ENCODE results near the gene PNMA8A.
"Not testable (repeated sequence)": the region's sequence is repeated elsewhere in the genome, so short reads cannot be mapped to it uniquely, and the experiment has no call there.

The PNMA8A gene

DNA sequence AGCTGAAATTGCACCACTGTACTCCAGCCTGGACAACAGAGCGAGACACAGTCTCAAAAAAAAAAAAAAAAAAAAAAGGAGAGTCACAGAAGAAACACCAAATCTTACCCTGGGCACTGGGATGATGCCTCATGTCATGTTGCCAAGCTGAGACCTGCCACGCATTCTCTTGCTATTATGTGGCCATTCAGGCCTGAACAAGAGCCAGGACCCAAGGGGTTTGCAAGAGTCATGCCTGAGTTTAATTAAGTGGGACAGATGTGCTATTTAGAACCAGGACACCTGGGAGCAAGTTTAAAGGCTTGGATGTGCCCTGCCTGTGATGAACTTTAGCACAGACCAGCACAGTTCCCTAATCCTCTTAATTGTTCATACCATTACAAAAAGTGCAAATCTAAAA is 9.8 kb downstream of the PNMA8A start:
- no peak for DNase-seq

DNA sequence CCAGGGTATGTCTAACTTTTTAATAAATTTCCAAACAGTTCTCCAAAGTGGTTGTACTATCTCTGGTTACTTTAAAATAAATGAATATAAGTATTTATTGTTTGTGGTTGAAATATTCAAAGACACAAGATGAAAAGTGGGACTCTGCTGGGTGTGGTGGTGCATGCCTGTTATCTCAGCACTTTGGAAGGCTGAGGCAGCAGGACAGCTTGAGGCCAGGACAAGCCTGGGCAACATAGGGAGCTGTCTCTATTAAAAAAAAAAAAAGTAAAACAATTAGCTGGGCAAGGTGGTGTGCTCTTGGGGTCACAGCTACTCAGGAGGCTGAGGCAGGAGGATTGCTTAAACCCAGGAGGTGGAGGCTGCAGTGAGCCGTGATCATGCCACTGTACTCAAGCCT is 10.4 kb downstream of the PNMA8A start:
- peak; percentile 9 for DNase-seq

DNA sequence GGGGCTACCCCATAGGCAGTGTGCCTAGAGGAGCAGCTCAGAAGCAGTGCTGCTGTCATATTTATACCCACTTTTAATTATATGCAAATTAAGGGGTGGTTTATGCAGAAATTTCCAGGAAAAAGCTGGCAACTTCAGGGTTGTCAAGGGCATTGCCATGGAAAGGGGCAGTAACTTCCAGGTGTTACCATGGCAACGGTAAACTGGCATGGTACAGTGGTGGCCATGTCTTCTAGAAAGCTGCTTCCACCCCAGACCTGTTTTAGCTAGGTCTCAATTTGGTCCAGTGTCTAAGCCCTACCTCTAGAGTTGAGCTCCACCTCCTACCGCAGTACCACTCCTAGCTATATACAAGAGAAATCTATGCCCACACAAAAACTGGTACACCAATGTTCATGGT is 11.3 kb downstream of the PNMA8A start:
- no peak for DNase-seq

DNA sequence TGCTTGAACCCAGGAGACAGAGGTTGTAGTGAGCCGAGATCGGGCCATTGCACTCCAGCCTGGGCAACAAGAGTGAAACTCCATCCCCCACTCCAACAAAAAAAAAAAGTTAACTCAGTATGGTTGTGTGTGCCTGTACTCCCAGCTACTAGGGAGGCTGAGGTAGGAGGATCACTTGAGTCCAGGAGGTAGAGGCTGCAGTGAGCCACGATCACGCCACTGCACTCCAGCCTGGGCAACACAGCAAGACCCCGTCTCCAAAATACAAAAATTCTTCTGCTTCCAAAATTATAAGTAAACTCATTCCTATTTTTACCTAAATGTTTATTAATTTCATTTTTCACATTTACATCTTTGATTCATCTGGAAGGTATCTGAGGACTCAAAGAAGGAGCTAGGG is 14.4 kb downstream of the PNMA8A start:
- no peak for DNase-seq

DNA sequence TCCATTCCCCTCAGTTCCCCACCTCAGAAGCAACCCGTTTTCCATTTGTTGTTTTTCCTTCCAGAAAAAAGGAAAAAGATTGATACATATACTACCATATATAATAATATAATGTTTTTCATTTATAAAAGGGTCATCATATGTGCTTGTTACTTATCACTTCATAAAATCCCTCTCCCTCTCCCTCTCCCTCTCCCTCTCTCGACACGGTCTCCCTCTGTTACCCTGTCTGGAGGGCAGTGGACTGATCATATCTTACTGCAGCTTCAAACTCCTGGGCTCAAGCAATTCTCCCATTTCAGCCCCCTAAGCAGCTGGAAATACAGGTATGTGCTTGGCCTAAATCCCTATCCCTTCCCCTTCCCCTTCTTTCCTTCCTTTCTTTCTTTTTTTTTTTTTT is 17.1 kb downstream of the PNMA8A start:
- no peak for DNase-seq

DNA sequence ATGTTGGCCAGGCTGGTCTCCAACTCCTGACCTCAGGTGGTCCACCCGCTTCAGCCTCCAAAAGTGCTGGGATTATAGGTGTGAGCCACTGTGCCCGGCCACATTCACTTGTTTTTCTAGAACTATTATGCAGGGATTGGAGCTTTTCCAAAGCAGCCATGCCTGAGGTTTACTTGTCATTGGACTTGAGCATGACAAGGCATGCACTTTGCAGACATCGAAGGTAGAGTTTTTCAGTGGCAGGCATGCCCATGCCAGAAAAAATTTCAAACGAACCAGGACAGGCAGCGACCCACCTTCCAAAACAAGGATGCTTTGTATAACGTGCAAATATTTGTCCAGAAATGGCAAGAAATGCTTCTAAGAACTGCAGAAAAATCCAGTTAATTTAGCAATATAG is 17.7 kb downstream of the PNMA8A start:
- no peak for DNase-seq

DNA sequence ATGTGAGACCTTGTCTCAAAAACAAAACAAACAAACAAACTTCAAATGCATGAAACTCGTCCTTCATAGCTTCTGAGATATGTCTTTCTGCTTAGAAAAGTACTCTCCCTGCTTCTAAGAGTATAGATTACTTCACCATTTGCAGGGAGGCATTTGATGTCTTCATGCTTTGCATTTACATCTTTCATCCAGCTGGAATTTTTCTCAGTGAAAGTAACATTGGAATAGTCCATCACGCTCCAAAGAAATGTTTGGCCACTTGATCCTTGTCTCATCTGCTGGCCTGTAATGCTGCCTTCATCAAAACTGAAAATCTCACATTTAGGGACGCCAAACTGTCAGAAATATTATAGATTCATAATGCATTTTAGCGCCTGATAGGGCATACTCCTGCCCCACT is 19.2 kb downstream of the PNMA8A start:
- DNase-seq, result no peak

DNA sequence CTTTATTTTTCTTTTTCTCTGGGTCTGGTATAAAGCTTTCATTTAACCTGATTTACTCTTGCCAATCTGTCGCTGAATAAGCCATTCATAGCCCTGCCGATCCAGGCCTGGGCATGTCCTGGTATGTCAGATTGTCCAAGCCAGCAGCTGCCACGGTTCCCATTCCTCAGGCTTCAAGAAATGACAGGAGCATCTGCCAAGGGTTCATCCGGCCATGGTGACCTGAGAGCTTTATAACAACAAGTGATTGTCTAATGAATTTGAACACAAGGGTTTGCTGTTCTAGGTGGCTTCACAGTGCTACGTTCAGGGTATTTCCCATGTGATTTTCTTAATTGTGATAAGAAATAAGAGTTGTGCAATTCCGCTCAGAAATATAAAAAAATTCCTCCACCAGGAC is 20.0 kb downstream of the PNMA8A start:
- DNase-seq, result no peak

DNA sequence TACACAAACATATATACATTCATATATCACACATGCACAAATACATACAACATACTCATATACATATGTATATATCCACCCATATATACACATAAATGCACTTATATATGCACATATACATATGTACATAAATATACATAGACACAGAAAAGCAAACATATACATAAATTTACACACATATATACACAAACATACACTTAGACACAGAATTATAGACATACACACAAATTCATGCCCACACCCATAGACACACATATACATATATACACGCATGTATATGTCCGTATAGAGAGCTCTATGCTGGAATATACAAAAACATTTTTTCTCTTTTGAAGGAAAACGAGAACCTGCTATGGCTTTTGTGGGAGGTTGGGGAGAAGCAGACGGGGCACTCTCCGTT is 20.6 kb downstream of the PNMA8A start:
- DNase-seq, result no peak

DNA sequence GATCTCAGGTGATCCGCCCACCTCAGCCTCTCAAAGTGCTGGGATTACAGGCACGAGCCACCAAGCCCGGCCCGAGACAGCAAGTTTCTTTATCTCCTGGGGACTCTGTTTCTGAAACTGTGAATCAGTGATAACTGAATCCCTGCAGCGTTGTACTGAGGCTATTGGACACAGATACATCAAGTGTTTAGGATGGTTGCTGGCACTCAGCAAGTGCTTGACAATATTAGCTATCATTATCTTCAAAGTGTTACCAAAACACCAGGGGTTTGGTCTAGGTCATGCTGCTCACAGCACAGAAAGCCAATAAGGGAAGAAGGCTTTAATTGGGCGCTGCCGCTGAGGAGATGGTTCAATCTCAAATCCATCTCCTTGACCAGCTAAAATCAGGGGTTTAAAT is 22.1 kb downstream of the PNMA8A start:
- DNase-seq, result no peak

DNA sequence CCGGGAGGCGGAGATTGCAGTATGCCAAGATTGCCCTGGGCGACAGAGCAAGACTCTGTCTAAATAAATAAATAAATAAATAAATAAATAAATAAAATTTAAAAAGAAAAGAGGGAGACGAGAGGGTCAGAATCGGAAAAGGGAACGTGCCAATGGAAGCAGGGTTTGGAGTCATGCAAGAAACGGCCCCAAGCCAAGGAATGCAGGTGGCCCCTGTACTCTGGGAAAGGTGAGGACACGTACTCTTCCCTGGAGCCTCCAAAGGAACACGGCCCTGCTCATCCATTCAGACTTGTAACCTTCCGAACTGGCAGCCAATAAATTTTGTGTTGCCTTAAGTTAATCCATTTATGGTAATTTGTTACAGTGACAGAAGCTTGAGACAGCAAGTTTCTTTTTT is 22.8 kb downstream of the PNMA8A start:
- no peak for DNase-seq

DNA sequence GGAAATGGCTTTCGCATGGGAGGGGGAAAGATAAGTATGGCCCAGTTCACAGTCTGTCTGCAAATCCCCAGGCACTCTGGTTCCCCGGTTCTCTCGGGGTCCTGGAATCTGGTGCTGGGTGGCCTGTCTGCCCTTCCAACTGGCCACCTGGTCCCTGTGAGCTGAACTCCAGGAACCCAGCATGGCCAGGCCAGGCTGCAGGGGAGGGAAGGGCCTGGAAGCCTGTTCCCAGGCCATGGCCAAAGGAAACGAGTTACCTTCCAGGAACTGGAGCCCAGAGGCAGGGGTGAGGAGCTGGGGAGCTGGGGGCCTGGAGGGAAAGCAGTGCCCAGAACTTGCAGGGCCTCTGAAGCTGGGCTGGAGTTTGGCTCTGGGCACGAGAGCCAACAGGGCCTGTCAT is 23.5 kb downstream of the PNMA8A start:
- no peak for DNase-seq

DNA sequence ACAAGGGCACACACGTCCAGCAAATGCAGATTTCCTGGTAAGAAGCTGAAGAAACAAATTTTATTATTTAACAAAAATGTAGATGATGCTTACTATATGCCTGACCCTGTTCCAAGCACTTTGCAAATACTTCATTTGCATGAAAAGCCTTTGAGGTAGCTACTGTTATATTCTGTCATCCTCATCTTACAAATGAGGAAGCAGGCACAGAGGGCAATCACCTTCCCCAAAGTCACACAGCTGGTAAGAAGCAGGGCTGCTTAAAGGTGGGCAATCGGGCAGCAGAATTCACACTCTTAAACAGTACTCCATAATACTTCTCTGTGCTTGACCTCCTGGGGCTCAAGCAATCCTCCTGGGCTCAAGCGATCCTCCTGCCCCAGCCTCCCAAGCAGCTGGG is 24.4 kb downstream of the PNMA8A start:
- no peak for DNase-seq

DNA sequence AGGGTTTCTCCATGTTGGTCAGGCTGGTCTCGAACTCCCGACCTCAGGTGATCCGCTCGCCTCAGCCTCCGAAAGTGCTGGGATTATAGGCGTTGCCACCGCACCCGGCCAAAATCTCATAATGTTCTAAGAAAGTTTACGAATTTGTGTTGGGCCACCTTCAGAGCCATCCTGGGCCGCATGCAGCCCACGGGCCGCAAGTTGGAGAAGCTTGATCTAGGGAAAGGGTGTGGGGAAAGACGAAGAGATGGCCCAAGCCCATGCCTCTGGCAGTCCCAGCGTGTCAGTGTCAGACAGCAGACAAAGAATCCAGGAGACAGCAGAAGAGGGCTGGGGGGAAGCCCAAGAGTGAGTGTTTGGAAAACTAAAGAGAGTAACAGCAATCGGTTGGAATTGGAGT is 25.3 kb downstream of the PNMA8A start:
- DNase-seq, result no peak

DNA sequence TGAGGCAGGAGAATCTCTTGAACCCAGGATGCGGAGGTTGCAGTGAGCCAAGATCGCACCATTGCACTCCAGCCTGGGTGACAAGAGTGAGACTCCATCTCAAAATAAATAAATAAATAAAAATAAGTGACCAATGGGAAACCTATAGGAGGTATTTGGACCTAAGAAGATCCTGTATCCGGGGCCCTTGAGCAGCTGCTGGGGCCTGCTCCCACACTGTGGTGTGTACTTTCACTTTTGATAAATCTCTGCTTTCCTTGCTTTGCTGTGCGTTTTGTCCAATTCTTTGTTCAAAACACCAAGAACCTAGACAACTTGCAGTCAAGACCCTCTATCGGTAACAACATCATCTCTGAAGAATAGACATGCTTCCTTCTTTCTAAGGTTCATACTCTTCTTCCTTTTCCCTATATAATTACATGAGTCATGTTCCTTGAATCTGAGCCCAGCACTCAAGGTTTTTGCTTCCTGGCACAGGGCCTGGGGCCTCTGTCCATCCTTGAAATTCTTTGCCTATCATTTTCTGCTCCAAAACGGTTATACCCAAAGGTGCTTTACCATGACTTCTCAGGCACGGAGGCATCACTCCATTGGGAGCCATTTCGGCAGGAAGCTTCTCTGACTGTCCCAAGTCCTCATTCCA is 28.4 kb downstream of the PNMA8A start:
- no peak for DNase-seq

DNA sequence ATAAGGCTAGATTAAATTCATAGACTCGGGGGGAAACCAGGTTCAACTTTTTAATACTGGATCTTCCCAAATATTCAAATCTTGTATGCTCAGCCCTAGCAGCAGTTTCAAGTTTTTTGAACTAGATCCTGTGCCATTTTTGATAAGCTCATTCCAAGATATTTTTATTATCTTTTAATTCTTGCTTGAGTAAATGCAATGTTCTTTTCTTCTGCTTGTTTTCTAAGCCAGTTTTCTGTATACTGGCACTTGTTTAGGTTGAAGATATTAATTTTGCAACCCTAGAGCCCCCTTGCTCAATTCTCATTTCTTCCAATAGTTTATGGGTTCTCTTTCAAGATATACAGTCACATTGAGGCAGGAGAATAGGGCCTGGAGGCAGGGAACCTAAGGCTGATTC is 29.5 kb downstream of the PNMA8A start:
- no peak for DNase-seq

DNA sequence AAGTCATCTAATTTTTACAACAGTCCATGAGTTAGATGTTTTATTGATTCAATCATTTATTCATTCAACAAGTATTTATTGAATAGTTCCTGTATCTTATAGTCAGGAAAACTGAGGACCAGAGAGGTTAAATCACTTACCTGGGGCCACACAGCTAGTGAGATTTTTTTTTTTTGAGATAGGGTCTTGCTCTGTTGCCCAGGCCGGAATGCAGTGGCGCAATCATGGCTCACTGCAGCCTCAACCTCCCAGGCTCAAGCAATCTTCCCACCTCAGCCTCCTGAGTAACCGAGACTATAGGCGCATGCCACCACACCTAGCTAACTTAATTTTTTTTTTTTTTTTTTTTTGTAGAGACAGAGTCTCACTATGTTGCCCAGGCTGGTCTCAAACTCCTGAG is 35.7 kb downstream of the PNMA8A start:
- DNase-seq, result not testable (repeated sequence)

DNA sequence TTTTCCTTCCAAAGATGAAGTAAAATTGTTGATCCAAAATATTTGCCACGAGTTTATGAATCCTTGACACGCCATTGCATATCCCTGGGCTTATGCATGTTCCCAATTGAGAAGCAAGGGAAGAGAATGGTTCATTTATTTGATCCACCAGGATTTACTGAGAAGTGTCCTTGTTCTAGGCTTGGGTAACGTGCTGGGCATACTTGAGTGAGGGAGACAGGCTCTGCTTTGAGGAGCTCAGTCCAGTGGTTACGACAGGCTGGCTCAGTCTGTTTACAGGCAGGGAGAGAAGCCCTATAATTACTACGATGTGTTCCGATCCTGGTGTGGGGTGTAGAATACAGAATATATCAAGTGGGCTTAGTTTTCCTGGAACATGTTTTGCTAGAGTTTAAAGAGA is 36.4 kb downstream of the PNMA8A start:
- no peak for DNase-seq

DNA sequence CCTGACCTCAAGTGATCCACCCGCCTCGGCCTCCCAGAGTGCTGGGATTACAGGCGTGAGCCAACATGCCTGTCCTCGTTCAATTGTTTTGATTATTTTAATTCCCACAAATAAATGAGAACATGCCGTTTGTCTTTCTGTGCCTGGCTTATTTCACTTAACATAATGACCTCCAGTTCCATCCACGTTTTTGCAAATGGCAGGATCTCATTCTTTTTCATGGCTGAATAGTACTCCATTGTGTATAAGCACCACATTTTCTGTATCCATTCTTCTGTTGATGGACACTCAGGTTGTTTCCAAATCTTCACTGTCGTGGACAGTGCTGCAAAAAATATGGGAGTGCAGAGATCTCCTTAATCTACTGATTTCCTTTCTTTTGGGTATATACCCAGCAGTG is 37.9 kb downstream of the PNMA8A start:
- not testable (repeated sequence) for DNase-seq

DNA sequence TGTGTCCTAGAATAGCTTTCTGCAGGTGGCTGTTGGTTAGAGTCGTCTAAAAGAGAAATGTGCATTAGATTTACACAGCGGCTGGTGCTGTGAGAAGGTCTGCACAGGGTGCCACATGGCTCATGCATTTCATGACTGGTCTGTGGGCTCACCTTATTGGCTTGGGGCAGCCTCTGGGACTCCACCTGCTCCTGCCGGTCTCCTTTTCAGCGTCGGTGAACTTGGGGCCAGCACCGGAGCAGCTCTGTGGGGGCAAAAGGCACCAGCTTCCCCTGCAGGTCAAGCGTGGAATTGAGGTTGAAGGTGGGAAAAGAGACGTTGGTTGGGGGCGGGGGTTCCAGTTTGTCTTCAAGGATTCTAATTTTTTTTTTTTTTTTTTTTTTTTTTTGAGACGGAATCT is 39.5 kb downstream of the PNMA8A start:
- no peak for DNase-seq

DNA sequence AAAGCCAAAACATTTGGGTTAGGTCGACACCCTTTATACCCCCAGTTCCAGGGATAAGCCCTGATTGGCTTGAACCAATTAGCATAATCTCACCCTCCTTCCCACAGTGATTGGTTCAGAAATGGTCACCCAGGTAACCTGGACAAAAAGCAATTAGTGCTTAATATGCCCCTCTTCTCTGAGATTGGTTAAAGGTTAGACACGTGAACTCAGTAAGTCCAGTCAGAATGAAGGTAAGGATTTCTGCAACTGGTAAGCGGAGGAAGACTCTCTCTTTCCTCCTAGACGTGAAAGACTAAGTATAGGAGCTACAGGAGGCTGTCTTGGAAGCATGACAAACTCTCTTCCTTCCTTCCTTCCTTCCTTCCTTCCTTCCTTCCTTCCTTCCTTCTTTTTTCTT is 41.4 kb downstream of the PNMA8A start:
- no peak for DNase-seq

DNA sequence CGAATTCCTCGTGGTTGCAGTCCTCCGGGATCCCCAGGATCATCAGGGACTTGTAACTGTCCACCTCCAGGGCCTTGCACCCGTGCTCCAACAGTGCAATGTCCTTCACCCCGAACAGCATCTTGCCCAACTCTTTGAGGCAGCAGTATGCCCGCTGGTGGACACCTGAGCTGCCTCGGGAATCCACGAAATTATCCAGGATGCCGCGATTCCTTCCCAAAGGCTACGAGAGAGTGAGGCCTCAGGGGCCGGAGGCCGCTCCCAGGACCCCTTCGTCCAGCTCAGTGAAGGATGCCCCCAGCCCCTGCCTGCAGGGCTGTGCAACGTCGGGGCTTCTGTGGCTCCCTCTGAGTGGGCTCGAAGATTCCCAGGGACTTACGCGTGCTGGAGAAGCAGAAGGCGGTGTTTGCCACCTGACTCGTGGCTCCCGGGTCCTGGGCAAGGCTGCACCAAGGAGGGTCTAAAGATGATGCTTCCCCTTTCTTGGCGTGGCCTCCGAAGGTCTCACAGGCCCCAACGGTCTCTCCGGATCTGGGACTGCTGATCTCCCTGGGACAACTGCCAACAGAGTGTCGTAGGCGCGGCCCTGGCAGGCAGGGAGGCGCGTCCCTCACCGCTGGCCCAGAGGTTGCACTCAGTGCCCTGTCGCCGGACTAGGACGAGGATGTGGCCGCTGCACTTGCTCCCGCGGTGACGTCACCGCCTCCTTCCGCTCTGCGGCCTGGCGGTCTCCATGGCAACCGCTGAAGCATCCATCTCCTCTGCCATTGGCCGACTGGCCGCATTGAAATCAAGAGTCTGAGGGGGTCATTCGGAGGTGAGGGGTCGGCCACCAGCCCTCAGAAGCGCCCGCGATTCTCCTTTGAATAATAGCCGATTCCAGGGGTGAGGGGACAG is 42.9 kb downstream of the PNMA8A start, which contains the start of gene PNMA8C:
PNMA8C (minus strand) TSS at position 698 of the 897 bp plus-strand sequence; CDS start at position 121, 577 bp downstream.
- DNase-seq, result peak; percentile 71

DNA sequence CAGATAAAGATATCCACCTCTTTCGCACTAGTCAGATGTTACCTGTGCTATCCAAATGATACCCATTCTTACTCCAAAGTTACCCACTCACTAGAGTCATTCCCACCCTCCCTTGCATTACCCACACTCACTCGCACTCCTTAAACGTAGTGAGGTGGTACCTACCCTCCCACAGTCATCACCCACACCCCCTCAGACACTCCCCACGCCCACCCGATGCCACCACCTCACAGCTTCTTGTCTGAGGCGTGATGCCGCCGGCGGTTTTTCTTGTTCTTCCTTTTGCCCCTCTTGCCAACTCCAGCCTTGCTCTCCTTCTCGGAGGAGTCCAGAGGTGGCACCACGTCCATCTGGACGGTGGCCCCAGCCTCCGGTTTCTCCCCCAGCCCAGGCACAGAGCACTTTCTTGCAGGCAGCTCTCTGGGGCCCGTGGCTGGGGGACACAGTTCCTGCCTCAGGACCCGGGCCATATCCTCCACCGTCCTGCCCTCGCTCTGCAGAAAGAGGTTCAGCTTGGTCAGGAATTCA is 43.8 kb downstream of the PNMA8A start:
- DNase-seq, result no peak

DNA sequence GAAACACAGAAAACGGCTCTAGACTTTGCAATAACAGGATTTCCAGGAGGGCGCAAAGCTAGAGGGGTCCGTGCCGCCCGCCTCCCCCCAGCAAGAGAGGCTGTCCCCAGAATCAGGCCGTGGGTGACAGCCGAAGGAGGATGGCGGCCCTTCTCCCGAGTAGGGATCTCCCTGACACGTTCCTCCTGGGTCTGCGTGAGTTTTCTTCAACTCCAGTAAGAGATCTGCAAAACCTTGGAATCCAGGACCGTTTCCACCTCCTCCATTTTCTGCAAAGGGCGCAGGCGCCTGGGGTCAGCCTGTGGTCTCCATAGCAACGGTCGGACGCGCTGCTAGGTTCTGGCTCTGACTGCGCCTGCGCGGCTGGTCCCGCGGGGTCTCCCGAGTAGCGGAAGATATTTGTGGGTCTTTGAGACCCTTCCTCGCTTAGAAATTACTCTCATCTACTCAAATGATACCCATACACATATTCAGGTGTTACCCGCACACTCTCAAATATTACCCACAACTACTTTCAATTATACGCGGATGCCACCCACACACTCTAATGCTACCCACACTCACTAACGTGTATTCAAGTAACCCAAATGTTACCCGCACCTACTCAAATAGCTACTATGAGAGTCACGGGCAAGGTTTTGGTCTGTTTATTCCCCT is 44.7 kb downstream of the PNMA8A start:
- peak; percentile 63 for DNase-seq
